IPS-15b (cell line): Measurements from ENCODE around the gene CLEC2L.

Experiments
- H3K27me3 ChIP-seq: one replicate; pipeline ENCODE4 v1.6.1; 2013; ENCODE audit warnings: low read length; ENCODE audit not compliant: control insufficient read depth, insufficient read depth
- H3K36me3 ChIP-seq: one replicate; pipeline ENCODE4 v1.6.1; 2013; ENCODE audit warnings: low read length; ENCODE audit not compliant: control insufficient read depth, insufficient read depth
- H3K4me1 ChIP-seq: one replicate; pipeline ENCODE4 v1.6.1; 2013; ENCODE audit warnings: mild to moderate bottlenecking, low read length; ENCODE audit not compliant: control insufficient read depth, insufficient read depth
- H3K4me3 ChIP-seq: one replicate; pipeline ENCODE4 v1.5.1; 2013; ENCODE audit warnings: low read depth, low read length
- H3K9ac ChIP-seq: one replicate; pipeline ENCODE4 v1.6.1; 2013; ENCODE audit warnings: low read depth, mild to moderate bottlenecking, low read length
- H3K9me3 ChIP-seq: one replicate; pipeline ENCODE4 v1.6.1; 2013; ENCODE audit warnings: mild to moderate bottlenecking, low read length; ENCODE audit not compliant: control insufficient read depth, insufficient read depth

The CLEC2L gene

DNA sequence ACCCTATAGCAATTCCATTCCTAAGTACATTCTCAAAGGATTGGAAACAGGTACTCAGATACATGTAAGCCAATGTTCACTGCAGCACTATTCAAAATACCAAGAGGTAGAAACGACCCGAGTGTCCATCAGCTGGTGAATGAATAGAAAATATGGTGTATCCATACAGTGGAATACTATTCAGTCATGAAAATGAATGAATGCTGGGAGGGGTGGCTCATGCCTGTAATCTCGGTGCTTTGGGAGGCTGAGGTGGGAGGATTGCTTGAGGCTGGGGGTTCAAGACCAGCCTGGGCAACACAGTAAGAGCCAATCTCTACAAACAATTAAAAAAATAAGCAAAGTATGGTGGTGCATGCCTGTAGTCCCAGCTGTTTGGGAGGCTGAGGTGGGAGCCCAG is 62.8 kb downstream of the CLEC2L start:
- Histone ChIP-seq H3K4me3 (no peak overlapping the region), H3K36me3 (no peaks in the 10 kb centered on the region)

GRCh38 chr7:139587535-139587934 is 64.0 kb downstream of the CLEC2L start:
- Histone ChIP-seq H3K27me3 (no peaks in the 10 kb centered on the region), H3K36me3 (no peaks in the 10 kb centered on the region), H3K9ac (no peak overlapping the region), H3K4me3 (no peak overlapping the region), H3K4me1 (no peaks in the 10 kb centered on the region), H3K9me3 (no peaks in the 10 kb centered on the region)

More for the DNA sequence above, 62.8 kb downstream of the CLEC2L start:
- H3K27me3 ChIP-seq: no peaks in the 10 kb centered on the region
- no peak overlapping the region for H3K9ac ChIP-seq
- no peaks in the 10 kb centered on the region for H3K4me1 ChIP-seq
- no peaks in the 10 kb centered on the region for H3K9me3 ChIP-seq

GRCh38 chr7:139588632-139589031 is 65.1 kb downstream of the CLEC2L start:
- no peak overlapping the region for H3K4me3 ChIP-seq
- no peaks in the 10 kb centered on the region for H3K9me3 ChIP-seq
- H3K9ac ChIP-seq: no peak overlapping the region
- H3K27me3 ChIP-seq: no peaks in the 10 kb centered on the region
- peaks cover 3% of the 10 kb centered on the region for H3K36me3 ChIP-seq
- no peaks in the 10 kb centered on the region for H3K4me1 ChIP-seq

GRCh38 chr7:139589474-139589873 is 66.0 kb downstream of the CLEC2L start:
- Histone ChIP-seq H3K9ac (no peak overlapping the region), H3K27me3 (no peaks in the 10 kb centered on the region), H3K4me3 (no peak overlapping the region), H3K4me1 (no peaks in the 10 kb centered on the region), H3K9me3 (no peaks in the 10 kb centered on the region), H3K36me3 (peaks cover 3% of the 10 kb centered on the region)

- H3K36me3 ChIP-seq: peaks cover 10% of the 10 kb centered on the region
Observed at GRCh38 chr7:139591550-139592195, 68.2 kb downstream of the CLEC2L start.

DNA sequence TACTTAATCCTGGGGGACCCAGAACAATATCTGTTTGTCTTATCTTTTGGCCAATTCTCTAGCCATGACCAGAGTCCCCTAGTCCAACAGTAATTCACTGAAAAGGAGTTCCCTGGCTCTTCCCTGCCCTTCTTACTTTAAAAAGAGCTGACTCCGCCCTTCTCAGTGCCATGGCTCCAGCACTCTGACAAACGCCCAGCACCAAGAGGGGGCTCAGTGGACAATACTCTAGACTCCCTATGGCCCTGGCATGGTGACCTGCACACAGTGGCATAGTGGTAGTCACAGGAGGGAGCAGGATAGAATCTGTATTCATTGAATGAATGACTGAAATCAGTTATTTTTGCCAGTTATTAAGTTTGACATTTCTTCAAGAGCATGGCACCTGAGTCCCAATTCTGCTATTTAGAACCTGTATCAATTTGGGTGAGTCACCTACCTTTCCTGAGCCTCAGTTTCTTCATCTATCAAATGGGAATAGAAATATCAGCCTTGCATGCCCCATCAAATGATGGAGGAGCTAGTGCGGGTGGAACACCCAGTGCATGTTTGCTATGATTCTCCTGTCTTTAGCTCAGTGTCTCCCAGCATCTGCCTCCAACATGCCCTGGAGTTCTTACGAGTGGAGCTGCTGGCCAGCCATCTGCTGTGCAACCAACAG is 69.4 kb downstream of the CLEC2L start:
- no peaks in the 10 kb centered on the region for H3K27me3 ChIP-seq
- H3K4me3 ChIP-seq: no peak overlapping the region
- H3K9me3 ChIP-seq: no peaks in the 10 kb centered on the region
- peaks cover 10% of the 10 kb centered on the region for H3K36me3 ChIP-seq
- no peak overlapping the region for H3K9ac ChIP-seq
- no peaks in the 10 kb centered on the region for H3K4me1 ChIP-seq

More at GRCh38 chr7:139591550-139592195, 68.2 kb downstream of the CLEC2L start:
- Histone ChIP-seq H3K4me3 (no peak overlapping the region), H3K9me3 (no peaks in the 10 kb centered on the region), H3K4me1 (no peaks in the 10 kb centered on the region), H3K9ac (no peak overlapping the region), H3K27me3 (no peaks in the 10 kb centered on the region)

- Histone ChIP-seq H3K9ac (no peak overlapping the region), H3K27me3 (no peaks in the 10 kb centered on the region), H3K36me3 (peaks cover 10% of the 10 kb centered on the region), H3K9me3 (no peaks in the 10 kb centered on the region), H3K4me1 (no peaks in the 10 kb centered on the region), H3K4me3 (no peak overlapping the region)
Observed at GRCh38 chr7:139594090-139594489, 70.6 kb downstream of the CLEC2L start.
